GM19328 (cell line): ENCODE measurements around the gene EIF2AK3.
A peak's percentile ranks its signal among the peaks of the same experiment; 100 is the strongest.
"Not testable (repeated sequence)": the region's sequence is repeated elsewhere in the genome, so short reads cannot be mapped to it uniquely, and the experiment has no call there.

ENCODE experiments used
- ATAC-seq: cut with Tn5 transposase; IDR thresholded peaks from one replicate; pipeline ENCODE4 v1.9.1; 2021; ENCODE audit warnings: mild to moderate bottlenecking, moderate library complexity; ENCODE audit not compliant: unreplicated experiment

EIF2AK3 gene

DNA sequence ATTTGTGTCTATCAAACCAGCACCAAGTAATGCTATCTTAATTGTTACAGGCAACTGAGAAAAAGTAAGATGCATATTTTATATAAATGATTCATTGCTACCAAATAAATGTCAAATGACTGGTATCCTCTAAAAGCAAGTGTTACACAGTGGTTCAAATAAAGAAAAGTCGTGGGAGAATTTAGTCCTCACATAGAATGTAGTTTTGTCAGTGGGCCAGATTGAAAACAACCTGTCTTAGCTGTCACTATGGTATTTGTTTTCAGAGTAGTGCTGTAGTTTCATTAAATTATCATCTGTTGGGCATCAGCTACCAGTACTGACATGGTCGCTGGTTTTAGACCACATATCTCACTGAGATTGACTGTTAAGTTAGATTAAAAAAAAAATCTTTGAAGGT, 10.2 kb upstream of the EIF2AK3 start:
- ATAC-seq, result no peak

DNA sequence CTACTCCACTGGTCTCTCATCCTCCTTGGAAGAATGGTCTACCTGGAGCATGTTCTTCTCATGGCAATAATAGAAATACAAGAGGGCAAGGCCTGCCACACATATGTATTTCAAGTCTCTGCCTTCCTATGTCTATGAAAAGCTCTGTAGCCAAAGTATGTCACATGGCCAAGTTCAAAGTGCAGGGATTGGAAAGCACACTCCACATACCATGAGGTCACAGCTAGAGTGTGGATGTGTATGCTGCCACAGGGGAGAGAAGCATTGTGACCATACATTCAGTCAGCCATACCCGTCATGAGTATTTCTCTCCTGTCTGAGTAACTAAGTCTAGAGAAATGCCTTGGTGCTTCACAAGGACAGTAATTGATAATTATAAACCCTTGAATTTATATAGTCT, 8.8 kb upstream of the EIF2AK3 start:
- ATAC-seq, result no peak

DNA sequence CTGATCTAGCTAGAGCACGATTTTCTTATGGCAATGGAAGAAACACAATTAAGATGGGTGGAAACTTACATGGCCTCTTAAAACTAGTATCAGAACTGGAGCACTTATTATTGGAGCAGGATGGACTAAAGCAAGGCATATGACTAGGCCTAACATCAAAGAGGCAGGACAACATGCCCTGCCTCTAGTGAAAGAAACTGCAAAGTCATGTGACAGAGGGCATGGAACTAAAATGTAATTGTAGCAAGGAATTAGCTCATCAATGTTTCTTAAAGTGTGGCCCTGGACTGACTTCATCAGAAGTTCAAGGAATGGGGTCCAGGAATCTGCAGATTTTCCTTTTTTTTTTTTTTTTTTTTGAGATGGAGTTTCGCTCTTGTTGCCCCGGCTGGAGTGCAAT, 5.3 kb upstream of the EIF2AK3 start:
- no peak for ATAC-seq

DNA sequence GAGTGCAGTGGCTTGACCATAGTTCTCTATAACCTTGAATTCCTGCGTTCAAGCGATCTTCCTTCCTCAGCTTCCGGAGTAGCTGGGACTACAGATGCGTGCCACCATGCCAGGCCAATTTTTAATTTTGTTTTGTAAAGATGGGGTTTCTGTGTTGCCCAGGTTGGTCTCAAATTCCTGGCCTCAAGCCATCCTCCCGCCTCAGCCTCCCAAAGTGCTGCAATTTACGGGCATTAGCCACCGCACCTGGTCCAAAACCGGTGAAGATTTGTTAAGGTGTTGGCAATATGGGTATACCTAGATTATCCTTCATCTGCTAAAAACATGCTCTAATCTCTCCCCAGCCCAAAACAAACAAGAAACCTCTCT, 1.3 kb upstream of the EIF2AK3 start:
- ATAC-seq, result no peak

DNA sequence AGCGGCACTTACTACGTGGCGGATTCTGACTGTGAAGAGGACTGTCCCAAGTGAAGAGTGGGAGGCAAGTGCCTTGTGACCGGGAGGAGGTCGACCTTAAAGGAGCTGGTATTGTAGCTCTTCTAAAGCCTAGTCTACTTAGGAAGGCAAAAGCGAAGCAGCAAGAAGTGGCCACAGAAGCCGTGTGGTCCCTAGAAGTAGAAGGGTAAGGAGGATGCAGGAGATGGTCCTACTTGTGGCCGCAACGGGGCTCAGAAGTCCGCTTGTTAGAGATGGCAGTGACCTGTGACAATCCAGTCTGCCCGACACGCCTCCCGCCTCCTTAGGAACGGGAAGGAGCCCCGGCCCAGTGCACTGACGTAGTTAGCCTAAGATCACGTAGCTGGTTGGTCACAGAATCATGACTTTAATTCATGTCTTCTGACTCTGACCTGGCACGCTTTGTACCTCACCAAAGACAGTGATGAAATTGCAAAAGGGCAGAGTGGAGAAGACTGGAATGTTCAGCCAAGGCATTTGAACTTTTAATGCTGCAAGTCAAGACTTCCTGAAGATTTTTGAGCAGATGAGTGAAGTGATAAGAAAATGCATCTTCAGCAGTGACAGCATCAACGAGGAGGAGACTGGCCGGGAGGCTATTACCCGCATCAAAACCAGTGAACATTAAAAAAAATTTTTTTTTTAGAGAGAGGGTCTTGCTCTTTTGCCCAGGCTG, 749 bp upstream of the EIF2AK3 start:
- ATAC-seq, result peak; percentile 31

DNA sequence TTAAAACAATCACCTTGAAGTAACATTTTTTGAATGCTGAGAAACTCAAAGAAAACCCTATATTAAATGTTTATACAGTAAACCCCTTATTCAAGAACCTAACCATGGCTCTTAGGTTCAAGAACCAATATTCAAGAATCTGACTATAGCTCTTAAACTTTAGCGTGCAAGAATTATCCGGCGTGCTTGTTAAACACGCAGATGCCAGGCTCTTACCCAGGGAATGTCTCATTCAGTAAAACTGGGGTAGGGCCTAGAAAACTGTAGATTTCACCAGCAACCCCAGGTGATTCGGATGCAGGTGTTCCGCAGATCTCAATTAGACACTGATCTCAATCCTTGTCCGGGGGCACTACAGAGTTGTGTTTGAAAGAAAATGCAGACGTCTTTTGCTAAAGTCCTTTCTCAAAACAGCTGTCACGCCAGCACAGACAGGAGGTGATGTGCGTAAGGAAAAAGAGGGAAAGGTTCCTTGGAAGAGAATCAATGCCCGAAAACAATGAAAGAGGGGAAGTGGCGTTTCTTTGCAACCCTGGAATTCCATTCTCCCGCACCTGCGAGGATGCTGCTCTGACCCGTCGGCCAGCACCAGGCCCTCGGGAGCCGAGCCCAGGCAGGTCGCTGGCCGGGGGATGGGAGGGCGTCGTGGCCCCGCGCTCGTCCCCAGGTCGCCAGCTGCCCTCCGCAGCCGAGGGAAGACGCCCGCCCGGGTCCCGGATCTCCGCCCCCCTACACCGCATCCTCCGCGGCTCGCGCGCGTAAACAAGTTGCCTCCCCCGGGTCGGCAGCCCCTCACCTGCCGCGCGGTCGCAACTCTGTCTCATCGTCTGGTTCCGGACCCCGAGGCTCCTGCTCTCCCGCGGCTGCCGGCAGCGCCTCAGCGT, 851 bp downstream of the EIF2AK3 start:
- ATAC-seq, result peak; percentile 1

DNA sequence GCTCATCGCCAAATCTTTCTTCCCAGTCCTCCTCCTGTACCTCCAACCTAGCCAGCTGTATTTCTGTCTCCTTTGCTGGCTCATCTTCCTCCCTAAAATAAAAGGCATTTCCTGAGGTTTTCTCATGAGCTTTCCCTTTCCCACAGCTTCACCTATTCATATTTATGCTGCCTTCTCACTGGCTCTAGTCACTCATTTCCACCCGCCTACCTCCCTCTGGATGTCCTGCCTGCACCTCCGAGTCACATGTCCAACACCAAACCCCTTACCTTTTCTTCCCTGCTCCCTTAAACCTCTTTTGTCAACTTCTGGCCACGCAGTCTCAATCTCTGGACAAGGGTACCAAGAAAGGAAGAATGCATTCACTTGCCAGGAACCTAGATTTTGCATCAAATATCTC, 2.8 kb downstream of the EIF2AK3 start:
- no peak for ATAC-seq

DNA sequence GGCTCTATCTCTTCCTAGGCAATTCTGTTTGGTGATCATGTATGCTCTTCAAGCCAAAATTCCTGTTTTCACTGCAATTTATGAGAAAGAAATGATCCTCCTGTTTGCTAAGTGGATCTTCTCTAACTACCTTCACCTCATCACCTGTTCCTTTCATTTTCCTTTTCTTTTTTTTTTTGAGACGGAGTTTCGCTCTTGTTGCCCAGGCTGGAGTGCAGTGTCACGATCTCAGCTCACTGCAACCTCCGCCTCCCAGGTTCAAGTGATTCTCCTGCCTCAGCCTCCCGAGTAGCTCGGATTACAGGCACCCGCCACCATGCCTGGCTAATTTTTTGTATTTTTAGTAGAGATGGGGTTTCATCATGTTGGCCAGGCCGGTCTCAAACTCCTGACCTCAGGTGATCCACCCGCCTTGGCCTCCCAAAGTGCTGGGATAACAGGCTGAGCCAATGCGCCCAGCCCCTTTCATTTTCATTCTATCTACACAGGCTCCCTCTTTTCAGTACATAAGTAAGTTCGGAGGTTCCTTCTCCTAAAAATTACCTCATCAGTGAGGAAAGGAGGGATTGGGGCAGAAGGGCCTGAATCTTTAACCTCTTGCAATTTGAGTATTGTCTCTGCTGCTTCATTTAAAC, 3.3 kb downstream of the EIF2AK3 start:
- ATAC-seq, result not testable (repeated sequence)

DNA sequence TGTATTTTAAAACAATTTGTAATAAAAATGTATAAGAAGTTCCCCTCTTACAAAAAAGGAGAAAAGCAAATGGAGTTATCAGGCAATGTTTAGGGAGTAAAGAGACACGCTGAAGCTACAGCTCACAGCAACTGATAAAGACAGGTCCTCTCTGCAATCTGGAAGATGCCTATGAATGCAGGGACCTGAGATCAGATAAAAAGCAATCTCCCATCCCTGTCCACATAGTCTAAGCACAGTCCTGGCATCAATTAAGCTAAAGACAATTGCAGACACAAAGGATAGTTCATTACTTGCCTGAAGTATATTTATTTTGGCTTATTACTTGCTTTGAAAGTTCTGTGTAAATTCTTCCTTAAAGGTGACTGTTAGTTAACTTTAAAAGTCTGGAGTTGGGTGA, 5.0 kb downstream of the EIF2AK3 start:
- ATAC-seq, result no peak

DNA sequence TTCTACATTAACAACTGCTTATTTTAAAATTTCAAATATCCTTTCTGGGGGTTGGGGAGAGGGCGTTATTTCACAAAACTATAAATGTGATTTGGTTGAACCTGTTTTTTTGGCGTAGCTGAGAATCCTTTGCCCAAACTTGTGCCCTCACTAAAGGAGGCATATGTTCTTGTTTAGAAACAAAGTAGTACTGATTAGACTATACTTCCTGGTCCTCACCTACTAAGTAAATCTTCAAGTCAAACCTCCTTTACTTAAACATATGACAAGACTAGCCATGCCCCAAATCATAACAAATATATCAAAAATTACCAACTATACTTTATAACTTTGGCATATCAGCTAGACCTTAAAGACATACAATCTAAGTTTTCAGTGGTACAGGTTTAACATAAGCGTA, 5.8 kb downstream of the EIF2AK3 start:
- no peak for ATAC-seq

DNA sequence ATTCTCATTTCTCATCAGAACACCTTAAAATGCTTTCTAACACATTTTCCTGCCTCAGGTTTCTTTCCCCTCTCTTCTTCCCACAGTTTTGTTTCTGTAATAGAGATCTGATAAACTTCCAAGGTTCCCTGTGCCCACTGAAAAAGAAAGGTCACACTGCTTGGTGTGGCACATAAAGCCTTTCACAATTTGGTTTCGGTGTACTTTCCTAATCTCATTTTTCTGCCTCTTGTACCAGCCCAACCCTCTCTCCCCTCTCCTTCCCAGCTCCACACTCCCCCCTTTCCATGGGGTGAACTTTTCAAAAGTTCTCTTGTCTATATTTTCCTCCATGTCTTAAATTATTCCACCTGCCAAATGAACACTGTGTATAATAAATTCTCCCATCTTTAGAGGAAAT, 7.2 kb downstream of the EIF2AK3 start:
- ATAC-seq, result no peak

DNA sequence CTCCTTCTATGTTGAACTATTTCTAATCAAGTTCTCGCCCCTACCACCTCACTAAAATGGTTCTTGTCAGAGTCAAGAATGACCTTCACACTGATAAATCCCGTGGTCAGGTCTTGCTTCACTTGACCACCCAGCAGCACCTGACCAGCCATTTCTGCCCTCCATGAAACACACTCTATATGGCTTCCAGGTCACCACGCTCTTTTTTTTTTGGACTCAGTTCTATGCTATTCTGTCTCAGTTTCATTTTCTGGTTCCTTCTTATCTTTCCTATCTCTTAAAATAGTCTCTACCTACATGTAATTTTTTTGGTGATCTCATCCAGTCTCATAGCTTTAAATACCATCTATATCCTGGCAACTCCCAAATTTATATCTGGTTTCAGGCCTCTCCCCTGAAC, 11.4 kb downstream of the EIF2AK3 start:
- no peak for ATAC-seq

DNA sequence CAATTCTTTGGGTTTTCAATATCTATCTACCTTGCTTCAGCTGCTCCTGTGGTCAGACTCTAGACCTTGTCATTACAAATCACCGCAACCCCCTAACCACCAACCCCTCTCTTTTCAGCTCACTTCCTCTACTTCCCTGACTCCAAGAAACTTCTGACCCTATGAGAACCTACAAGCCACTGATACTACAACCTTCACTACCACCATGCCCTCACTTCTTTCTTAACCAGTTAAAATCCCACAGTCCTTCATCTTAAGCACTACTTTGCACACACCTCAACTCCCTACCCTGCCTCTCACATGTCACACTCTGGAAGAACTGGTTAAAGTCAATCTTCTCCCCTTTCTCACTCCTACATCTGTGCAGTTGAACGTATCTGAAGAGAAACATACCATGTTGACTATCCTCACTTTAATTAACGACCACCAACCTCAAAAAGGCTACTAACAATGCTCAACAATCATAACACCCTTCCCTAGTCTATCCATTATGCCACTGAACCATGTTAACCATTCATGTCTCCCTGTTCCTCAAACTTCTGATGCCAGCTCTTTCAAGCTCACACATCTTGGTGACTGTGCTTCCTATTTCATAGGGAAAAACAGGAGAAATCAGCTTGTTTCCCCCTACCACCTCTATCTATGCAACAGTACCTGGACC, 12.6 kb downstream of the EIF2AK3 start:
- ATAC-seq, result peak; percentile 61

DNA sequence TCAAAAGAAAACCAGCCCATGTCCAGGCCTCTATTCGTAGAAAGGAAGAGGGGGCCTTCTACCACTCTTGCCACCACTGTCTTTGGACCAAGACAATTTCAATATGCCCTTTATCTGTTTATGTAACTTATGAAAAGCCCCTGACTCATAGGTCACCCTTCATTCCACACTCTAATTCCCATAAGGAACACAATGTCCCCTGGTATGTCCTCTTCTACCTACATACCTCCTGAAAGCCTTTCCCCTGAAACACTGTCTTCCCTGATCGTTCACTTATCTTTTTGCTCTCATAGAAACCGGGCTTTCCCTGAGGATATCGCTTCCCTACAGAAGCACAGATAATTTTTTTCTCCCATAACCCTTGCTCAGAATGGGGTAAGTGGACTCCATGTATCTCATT, 13.3 kb downstream of the EIF2AK3 start:
- ATAC-seq, result no peak

DNA sequence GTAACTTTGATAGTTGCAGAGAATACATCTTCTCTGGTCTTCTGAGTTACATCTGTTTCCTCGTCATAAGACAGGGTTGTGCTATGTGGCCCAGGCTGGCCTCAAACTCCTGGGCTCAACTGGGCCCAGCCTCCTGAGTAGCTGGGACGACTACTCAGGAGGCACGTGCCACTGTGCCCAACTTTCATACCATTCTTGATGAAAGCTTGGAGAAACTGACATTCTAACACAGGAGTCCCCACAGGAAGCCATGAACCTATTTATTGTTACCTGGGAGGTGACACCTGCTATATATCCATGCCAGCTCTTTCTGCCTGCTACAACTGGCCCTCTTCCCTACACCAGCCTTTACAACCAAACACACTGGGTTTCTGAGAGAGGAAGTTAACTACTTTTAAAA, 19.1 kb downstream of the EIF2AK3 start:
- no peak for ATAC-seq

DNA sequence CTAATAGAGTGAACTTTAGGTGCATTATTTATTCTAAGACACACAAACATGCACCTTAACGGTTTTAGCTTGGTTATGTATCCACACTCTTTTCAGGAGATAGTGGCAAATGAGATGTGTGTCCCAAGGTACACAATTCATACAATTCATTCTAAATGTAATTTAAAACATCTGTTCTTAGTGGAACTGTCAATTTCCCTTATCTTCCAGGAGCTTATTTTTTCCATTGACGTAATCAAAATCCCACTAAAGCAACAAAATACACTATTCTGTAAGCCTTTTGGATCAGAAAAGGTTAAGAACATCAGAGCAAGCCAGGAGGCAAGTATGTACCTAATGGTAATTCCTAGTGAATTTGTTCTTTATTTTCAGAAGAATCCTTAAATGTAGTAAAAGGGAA, 19.8 kb downstream of the EIF2AK3 start:
- no peak for ATAC-seq

DNA sequence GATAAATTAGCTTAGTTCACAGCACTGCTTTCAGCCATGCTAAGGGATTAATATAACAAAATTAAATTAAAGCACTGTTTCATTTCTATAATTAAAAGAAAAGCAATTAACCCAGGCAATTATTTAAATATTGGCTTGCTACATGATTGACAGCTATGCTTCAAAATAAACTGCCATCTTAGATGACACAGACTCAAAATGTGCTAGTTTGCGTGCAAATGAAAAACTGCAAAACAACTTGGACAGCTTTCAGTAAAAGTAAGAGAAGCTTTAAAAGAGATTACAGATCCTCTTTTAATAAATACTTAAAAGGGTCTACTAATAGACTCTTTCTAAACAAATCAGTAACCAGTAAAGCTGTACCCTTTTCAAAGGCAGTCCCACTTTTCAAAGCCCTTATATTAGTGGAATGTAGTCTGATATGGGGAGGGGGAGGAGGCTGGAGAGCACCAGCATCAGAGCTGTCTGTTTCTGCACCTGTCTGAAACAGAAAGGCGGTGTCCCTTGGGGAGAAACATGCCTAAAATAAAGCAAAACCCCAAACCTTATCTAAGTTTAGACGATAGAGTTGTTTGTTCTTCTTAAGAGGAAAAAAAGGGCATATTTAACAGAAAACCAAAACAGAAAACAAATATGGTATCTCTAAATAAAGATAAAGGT, 20.8 kb downstream of the EIF2AK3 start:
- peak; percentile 82 for ATAC-seq

DNA sequence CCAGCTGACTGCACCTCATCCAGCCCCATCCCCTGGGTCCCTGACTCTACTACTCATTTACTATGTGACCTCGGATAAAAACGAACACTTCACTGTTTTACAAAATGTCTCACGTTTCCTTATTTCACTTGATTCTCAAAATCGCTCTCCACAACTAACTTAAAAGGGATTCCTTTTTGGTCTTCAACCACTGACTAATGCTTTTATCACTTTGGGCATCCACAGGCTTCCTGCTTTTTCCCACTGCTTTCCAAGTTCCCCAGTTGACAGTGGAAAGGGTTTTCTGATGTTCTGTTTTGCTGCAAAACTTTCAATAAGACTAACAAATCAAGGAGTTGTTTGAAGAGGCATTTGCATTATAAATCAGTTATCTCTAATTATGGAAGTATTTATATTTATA, 24.1 kb downstream of the EIF2AK3 start:
- no peak for ATAC-seq

DNA sequence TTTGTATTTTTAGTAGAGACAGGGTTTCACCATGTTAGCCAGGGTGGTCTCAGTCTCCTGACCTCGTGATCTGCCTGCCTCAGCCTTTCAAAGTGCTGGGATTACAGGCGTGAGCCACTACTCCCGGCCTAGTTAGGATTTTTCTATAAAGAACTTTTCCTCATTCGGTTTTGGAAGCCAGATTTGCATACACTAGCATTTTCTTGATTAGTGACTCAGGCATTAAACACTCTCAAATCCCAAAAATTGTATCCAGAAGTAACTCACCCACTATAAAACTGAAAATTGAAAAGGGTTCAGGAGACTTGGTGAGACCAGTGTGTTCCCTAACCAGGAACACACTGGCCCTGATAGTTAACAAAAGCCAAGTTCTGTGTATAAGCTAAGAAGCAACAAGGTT, 25.2 kb downstream of the EIF2AK3 start:
- no peak for ATAC-seq

DNA sequence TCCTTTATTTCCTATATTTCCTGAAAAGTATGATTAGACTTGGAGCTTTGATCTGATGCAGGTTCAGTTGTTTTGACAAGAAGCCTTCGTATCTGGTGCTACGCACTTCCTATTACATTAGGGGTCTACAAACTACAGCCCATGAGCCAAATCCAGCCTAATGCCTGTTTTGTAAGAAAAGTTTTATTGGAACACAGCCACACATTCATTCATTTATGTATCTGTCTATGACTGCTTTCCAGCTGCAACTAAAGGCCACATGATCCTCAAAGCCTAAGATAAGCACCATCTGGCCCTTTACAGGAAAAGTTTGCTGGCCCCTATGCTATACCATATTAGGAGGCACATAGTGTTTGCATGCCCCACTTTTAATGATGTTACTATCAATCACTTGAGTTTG, 26.0 kb downstream of the EIF2AK3 start:
- no peak for ATAC-seq

DNA sequence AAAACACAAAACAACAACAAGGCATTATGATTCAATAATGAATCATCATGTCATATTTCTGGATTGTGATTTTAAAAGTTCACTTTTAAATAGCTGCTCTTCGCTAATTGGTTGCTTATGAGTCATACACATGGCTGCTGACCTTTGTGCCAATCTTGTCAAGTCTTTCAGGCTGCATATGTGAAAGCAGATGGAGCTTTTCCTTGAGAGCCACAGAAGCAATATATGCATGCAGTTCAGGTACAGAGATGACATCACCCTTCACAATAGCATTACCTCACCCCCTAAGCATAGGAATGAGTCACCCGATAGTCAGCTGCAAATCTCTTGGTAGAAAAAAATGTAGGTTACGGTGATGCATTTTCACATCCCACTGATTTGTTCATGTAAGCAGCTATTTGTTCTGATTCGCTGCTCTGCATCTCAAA, 27.2 kb downstream of the EIF2AK3 start:
- peak; percentile 95 for ATAC-seq
